ENCODE results near the gene RBM23. TPM values are rescaled to one million over a fixed set of nuclear protein-coding genes. Genes with fewer than 3 reads are reported as not detected.

Gene RBM23
- total and polyA plus RNA-seq, 9 of the 15 experiments (the other 6 are each of a cell fraction or from before 2014, with no cell fraction given), result 46.0 to 102 (median 58.5) TPM

DNA sequence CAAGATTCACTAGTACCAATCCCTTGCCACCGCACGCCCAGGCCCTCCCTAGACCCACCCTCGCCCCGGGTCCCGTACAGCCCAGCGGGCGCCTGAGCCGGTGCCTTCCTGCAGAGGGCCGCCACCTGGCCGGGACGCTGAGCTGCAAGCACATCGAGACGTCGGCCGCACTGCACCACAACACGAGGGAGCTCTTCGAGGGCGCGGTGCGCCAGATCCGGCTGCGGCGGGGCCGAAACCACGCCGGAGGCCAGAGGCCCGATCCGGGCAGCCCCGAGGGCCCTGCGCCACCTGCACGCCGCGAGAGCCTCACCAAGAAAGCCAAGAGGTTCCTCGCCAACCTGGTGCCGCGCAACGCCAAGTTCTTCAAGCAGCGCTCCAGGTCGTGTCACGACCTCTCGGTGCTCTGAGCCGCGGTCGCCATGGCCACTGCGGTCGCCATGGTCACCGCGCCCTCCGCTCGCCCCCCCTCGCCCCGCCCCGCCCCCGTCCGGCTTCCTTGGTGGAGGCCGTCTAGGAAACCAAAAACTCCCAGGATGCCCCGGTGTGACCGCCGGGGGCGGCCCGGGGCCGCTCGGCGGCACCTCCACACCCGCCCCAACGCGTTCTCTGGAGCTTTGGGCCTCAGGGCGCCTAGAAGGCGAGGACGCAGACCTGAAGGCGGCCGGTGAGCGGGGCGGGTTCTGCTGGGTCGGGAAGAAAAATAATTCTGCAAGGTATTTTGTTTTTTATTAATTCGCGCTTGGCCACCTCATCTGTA, 32.3 kb downstream of the RBM23 start (continued):
- TF ChIP-seq E2F4 (CRISPR knock-in tag; IDR thresholded peaks at IDR 0.05; ENCODE audit: low read depth), result peak; percentile 78; the same call in 1 of the 2 replicates
- no peak for TF ChIP-seq SRSF3 (IDR thresholded peaks at IDR 0.05; ENCODE audit: insufficient read depth, low read length)
- no peak for TF ChIP-seq SMARCA4 (IDR thresholded peaks at IDR 0.05)
- TF ChIP-seq ARHGAP35 (IDR thresholded peaks at IDR 0.05; ENCODE audit: partially characterized antibody), result no peak
- TF ChIP-seq, protein P1, sequence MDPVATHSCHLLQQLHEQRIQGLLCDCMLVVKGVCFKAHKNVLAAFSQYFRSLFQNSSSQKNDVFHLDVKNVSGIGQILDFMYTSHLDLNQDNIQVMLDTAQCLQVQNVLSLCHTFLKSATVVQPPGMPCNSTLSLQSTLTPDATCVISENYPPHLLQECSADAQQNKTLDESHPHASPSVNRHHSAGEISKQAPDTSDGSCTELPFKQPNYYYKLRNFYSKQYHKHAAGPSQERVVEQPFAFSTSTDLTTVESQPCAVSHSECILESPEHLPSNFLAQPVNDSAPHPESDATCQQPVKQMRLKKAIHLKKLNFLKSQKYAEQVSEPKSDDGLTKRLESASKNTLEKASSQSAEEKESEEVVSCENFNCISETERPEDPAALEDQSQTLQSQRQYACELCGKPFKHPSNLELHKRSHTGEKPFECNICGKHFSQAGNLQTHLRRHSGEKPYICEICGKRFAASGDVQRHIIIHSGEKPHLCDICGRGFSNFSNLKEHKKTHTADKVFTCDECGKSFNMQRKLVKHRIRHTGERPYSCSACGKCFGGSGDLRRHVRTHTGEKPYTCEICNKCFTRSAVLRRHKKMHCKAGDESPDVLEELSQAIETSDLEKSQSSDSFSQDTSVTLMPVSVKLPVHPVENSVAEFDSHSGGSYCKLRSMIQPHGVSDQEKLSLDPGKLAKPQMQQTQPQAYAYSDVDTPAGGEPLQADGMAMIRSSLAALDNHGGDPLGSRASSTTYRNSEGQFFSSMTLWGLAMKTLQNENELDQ (CRISPR knock-in tag; IDR thresholded peaks at IDR 0.05; ENCODE audit: borderline replicate concordance), result 0 out of 2 replicates have a peak, but pooled peaks have one; percentile 54
- TF ChIP-seq ATF6 (CRISPR knock-in tag; IDR thresholded peaks at IDR 0.05), result no peak; the same call in 1 of the 2 replicates
- peak; percentile 99 for TF ChIP-seq MYNN (IDR thresholded peaks at IDR 0.05)
- TF ChIP-seq MYNN (CRISPR knock-in tag; IDR thresholded peaks at IDR 0.05), result peak; percentile 91
- no peak for TF ChIP-seq RFX5 (IDR thresholded peaks at IDR 0.05; ENCODE audit: low read depth, low read length)
- no peak for TF ChIP-seq JUN (IDR thresholded peaks at IDR 0.05; ENCODE audit: borderline replicate concordance, low read depth, low read length)
- no peak for TF ChIP-seq JUN (CRISPR knock-in tag; IDR thresholded peaks at IDR 0.05; ENCODE audit: borderline replicate concordance)
- TF ChIP-seq, protein P2, sequence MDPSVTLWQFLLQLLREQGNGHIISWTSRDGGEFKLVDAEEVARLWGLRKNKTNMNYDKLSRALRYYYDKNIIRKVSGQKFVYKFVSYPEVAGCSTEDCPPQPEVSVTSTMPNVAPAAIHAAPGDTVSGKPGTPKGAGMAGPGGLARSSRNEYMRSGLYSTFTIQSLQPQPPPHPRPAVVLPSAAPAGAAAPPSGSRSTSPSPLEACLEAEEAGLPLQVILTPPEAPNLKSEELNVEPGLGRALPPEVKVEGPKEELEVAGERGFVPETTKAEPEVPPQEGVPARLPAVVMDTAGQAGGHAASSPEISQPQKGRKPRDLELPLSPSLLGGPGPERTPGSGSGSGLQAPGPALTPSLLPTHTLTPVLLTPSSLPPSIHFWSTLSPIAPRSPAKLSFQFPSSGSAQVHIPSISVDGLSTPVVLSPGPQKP (CRISPR knock-in tag; IDR thresholded peaks at IDR 0.05), result no peak
- TF ChIP-seq, protein P3, sequence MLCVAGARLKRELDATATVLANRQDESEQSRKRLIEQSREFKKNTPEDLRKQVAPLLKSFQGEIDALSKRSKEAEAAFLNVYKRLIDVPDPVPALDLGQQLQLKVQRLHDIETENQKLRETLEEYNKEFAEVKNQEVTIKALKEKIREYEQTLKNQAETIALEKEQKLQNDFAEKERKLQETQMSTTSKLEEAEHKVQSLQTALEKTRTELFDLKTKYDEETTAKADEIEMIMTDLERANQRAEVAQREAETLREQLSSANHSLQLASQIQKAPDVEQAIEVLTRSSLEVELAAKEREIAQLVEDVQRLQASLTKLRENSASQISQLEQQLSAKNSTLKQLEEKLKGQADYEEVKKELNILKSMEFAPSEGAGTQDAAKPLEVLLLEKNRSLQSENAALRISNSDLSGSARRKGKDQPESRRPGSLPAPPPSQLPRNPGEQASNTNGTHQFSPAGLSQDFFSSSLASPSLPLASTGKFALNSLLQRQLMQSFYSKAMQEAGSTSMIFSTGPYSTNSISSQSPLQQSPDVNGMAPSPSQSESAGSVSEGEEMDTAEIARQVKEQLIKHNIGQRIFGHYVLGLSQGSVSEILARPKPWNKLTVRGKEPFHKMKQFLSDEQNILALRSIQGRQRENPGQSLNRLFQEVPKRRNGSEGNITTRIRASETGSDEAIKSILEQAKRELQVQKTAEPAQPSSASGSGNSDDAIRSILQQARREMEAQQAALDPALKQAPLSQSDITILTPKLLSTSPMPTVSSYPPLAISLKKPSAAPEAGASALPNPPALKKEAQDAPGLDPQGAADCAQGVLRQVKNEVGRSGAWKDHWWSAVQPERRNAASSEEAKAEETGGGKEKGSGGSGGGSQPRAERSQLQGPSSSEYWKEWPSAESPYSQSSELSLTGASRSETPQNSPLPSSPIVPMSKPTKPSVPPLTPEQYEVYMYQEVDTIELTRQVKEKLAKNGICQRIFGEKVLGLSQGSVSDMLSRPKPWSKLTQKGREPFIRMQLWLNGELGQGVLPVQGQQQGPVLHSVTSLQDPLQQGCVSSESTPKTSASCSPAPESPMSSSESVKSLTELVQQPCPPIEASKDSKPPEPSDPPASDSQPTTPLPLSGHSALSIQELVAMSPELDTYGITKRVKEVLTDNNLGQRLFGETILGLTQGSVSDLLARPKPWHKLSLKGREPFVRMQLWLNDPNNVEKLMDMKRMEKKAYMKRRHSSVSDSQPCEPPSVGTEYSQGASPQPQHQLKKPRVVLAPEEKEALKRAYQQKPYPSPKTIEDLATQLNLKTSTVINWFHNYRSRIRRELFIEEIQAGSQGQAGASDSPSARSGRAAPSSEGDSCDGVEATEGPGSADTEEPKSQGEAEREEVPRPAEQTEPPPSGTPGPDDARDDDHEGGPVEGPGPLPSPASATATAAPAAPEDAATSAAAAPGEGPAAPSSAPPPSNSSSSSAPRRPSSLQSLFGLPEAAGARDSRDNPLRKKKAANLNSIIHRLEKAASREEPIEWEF (CRISPR knock-in tag; IDR thresholded peaks at IDR 0.05), result no peak
- no peak for TF ChIP-seq CEBPG (CRISPR knock-in tag; IDR thresholded peaks at IDR 0.05)
- no peak for TF ChIP-seq CEBPG (tag; conservative IDR thresholded peaks at IDR 0.05 in 1 of 2, IDR thresholded peaks at IDR 0.05 in 1 of 2)

All from K562 (cell line).